GM12873 (cell line): ENCODE data around the gene TBXA2R.

ENCODE experiments used
- CTCF ChIP-seq: IDR thresholded peaks from 2 replicates; pipeline ENCODE4 v1.5.1; 2012; ENCODE audit warnings: low read depth, mild to moderate bottlenecking, moderate library complexity, low read length, control low read depth; ENCODE audit not compliant: insufficient read depth; ENCODE audit errors: missing control alignments

Gene TBXA2R

GRCh38 chr19:3643674-3644313 is 37.1 kb upstream of the TBXA2R start:
- TF ChIP-seq CTCF, result no peak

GRCh38 chr19:3642987-3643673 is 36.5 kb upstream of the TBXA2R start:
- TF ChIP-seq CTCF, result no peak

- TF ChIP-seq CTCF, result no peak
Measured at GRCh38 chr19:3642296-3642695, 35.6 kb upstream of the TBXA2R start.

GRCh38 chr19:3641515-3642269 is 35.0 kb upstream of the TBXA2R start:
- no peak for TF ChIP-seq CTCF

GRCh38 chr19:3639479-3639878 is 32.8 kb upstream of the TBXA2R start:
- TF ChIP-seq CTCF, result no peak

- no peak for TF ChIP-seq CTCF
Measured at GRCh38 chr19:3638208-3639193, 31.8 kb upstream of the TBXA2R start.

GRCh38 chr19:3637621-3638020 is 30.9 kb upstream of the TBXA2R start:
- TF ChIP-seq CTCF, result no peak
